Chondrocyte (in vitro differentiated cells): Measurements from ENCODE around the gene OCIAD1. TPM values are rescaled to one million over a fixed set of nuclear protein-coding genes. Genes with fewer than 3 reads are reported as not detected.
"Not testable (repeated sequence)": the region's sequence is repeated elsewhere in the genome, so short reads cannot be mapped to it uniquely, and the experiment has no call there.

Source experiments
- DNase-seq: peaks from one replicate; pipeline ENCODE4 v3.0.0; 2021; ENCODE audit warnings: mixed read lengths, low spot score
- H3K27ac Mint-ChIP-seq: one replicate; pipeline ENCODE4 v1.8.0; 2021; ENCODE audit warnings: mild to moderate bottlenecking, moderate library complexity, mixed read lengths; ENCODE audit not compliant: unreplicated experiment
- H3K27me3 Mint-ChIP-seq: 2 replicates; pipeline ENCODE4 v1.8.0; 2021; ENCODE audit warnings: low read depth, mixed read lengths
- H3K36me3 Mint-ChIP-seq: 2 replicates; pipeline ENCODE4 v1.8.0; 2021; ENCODE audit warnings: low read depth, mixed read lengths
- H3K4me1 Mint-ChIP-seq: 2 replicates; pipeline ENCODE4 v1.8.0; 2021; ENCODE audit warnings: low read depth, mild to moderate bottlenecking, mixed read lengths
- H3K4me3 Mint-ChIP-seq: one replicate; pipeline ENCODE4 v1.8.0; 2021; ENCODE audit warnings: mild to moderate bottlenecking, moderate library complexity, mixed read lengths; ENCODE audit not compliant: unreplicated experiment
- H3K9me3 Mint-ChIP-seq: 2 replicates; pipeline ENCODE4 v1.8.0; 2021; ENCODE audit warnings: low read depth, mixed read lengths
- CTCF ChIP-seq: fragments of 200-600 bp; sonication (generic); IDR thresholded peaks from 2 replicates; pipeline ENCODE4 v1.5.0; 2021; ENCODE audit warnings: antibody characterized with exemption, mild to moderate bottlenecking, moderate library complexity
- total RNA-seq: library from RNA; stranded (reverse); gene quantifications from 3 replicates; pipeline ENCODE4 v1.2.1, GENCODE V29; 2021

OCIAD1 gene
- total RNA-seq, 1 donor from 2014 or later: 119 TPM

DNA sequence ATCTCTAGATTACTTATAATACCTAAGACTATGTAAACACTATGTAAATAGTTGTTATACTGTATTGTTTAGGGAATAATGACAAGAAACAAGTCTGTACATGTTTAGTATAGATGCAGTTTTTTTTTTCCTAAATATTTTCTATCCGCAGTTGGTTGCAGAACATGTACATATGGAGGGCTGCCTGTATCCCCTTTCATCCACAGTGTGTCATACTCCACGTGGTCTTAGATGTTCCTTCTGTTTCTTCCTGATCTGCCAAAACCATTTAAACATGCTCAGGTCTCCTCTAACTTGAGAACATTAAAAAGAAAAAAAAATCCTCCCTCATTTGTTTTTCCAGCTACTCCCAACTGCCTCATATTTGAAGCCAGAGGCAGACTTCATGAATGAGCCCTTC, 14.0 kb downstream of the OCIAD1 start:
- peaks cover 2% of the 10 kb centered on the region for H3K9me3 Mint-ChIP-seq
- H3K27me3 Mint-ChIP-seq: no peaks in the 10 kb centered on the region
- no peak for TF ChIP-seq CTCF
- H3K27ac Mint-ChIP-seq: no peak overlapping the region
- H3K36me3 Mint-ChIP-seq: peaks cover 24% of the 10 kb centered on the region
- H3K4me1 Mint-ChIP-seq: no peaks in the 10 kb centered on the region
- no peak for DNase-seq
- no peak overlapping the region for H3K4me3 Mint-ChIP-seq

GRCh38 chr4:48848799-48849198, 17.9 kb downstream of the OCIAD1 start:
- not testable (repeated sequence) for DNase-seq, H3K9me3 Mint-ChIP-seq, H3K4me1 Mint-ChIP-seq, H3K27me3 Mint-ChIP-seq, H3K4me3 Mint-ChIP-seq, H3K27ac Mint-ChIP-seq
- peaks cover 30% of the 10 kb centered on the region for H3K36me3 Mint-ChIP-seq

DNA sequence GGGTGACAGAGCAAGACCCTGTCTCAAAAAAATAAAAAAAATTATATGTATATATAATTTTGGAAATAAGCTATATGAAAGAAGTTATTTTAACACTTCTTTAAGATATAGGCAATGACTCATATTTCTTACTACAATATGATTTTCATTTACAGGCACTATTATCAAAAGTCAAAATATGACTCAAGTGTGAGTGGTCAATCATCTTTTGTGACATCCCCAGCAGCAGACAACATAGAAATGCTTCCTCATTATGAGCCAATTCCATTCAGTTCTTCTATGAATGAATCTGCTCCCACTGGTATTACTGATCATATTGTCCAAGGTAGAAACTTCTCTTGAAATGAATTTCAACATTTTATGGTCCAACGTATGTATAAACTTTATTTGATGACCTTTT, 20.8 kb downstream of the OCIAD1 start:
- peaks cover 2% of the 10 kb centered on the region for H3K9me3 Mint-ChIP-seq
- no peak for TF ChIP-seq CTCF
- DNase-seq: no peak
- H3K27me3 Mint-ChIP-seq: no peaks in the 10 kb centered on the region
- H3K27ac Mint-ChIP-seq: no peak overlapping the region
- H3K4me1 Mint-ChIP-seq: no peaks in the 10 kb centered on the region
- H3K4me3 Mint-ChIP-seq: no peak overlapping the region
- H3K36me3 Mint-ChIP-seq: peaks cover 20% of the 10 kb centered on the region

DNA sequence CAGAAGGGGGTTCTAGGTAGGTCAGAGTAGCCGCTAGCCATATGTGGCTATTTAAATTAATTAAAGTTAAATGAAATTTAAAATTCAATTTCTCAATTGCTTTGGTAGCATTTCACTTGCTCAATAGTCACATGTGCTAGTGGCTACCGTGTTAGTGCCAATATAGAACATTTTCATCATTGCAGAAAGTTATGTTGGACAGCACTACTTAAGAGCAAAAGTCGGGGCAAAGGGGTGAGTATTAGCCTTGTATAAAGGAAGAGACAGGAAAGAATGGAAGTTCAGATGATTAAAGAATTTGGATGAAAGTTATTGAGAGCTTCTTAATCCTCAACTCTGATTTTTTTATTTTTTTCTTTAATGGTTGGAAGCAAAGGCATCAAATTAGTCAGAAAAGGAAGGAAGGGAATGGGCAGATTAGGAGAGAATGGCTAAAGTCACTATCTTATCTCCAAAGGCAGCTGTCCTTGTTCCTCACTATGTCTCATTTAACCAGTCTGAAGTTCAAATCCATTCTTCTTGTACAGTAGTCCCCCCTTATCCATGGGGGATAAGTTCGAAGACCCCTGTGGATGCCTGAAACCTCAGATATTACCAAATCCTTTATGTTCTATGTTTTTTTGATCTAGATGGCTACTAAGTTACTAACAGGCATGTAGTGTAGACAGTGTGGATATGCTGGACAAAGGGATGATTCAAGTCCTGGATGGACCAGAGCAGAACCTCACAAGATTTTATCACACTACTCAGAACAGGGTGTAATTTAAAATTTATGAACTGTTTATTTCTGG, 22.9 kb downstream of the OCIAD1 start:
- Mint-ChIP-seq H3K4me1 (no peaks in the 10 kb centered on the region), H3K27me3 (no peaks in the 10 kb centered on the region), H3K4me3 (no peak overlapping the region), H3K27ac (no peak overlapping the region), H3K36me3 (peaks cover 23% of the 10 kb centered on the region), H3K9me3 (no peaks in the 10 kb centered on the region)
- DNase-seq: no peak
- TF ChIP-seq CTCF: no peak

DNA sequence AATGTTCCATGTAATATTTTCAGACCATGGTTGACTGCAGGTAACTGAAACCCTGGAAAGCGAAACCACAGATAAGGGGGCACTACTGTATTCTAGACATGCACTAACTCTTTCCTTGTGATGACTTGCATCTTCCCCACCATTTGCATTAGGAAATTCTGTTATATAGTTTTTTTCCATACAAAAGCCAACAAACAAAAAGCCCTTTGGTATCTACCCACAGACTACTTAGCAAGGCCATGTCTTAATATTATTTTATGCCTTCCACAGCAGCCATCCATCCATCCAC, 23.5 kb downstream of the OCIAD1 start:
- no peaks in the 10 kb centered on the region for H3K27me3 Mint-ChIP-seq
- DNase-seq: no peak
- no peak overlapping the region for H3K4me3 Mint-ChIP-seq
- no peak for TF ChIP-seq CTCF
- H3K4me1 Mint-ChIP-seq: no peaks in the 10 kb centered on the region
- peaks cover 21% of the 10 kb centered on the region for H3K36me3 Mint-ChIP-seq
- H3K9me3 Mint-ChIP-seq: no peaks in the 10 kb centered on the region
- H3K27ac Mint-ChIP-seq: peak overlapping the region; percentile 66

DNA sequence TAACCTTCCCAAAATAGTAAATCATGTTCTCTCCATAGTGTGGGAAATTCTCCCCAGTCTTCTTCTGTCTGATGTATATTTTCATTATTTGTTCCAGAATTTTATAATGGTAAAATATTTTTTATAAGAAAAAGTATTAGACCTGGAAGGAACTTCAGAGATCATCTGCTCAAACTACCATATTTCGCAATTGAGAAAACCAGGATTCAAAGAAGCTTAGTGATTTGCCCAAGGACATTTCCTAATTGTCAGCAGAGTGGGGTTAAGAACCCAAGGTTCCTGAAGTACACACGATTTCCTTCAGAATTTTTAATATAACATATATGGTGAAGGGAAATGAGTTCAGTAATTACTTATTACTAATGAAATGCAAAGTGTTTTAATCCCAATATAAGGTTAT, 24.1 kb downstream of the OCIAD1 start:
- no peaks in the 10 kb centered on the region for H3K4me1 Mint-ChIP-seq
- H3K27me3 Mint-ChIP-seq: no peaks in the 10 kb centered on the region
- no peak overlapping the region for H3K27ac Mint-ChIP-seq

More for the DNA sequence above, 24.1 kb downstream of the OCIAD1 start:
- Mint-ChIP-seq H3K9me3 (no peaks in the 10 kb centered on the region), H3K4me3 (no peak overlapping the region), H3K36me3 (peaks cover 20% of the 10 kb centered on the region)
- DNase-seq: no peak
- TF ChIP-seq CTCF: no peak
